ENCODE results near the gene CAMK2D.

Gene CAMK2D

GRCh38 chr4:113560579-113560978 is 201.0 kb downstream of the CAMK2D start:
- DNase-seq = no peak

- DNase-seq = no peak
Measured at GRCh38 chr4:113559947-113560346, 201.6 kb downstream of the CAMK2D start.

DNA sequence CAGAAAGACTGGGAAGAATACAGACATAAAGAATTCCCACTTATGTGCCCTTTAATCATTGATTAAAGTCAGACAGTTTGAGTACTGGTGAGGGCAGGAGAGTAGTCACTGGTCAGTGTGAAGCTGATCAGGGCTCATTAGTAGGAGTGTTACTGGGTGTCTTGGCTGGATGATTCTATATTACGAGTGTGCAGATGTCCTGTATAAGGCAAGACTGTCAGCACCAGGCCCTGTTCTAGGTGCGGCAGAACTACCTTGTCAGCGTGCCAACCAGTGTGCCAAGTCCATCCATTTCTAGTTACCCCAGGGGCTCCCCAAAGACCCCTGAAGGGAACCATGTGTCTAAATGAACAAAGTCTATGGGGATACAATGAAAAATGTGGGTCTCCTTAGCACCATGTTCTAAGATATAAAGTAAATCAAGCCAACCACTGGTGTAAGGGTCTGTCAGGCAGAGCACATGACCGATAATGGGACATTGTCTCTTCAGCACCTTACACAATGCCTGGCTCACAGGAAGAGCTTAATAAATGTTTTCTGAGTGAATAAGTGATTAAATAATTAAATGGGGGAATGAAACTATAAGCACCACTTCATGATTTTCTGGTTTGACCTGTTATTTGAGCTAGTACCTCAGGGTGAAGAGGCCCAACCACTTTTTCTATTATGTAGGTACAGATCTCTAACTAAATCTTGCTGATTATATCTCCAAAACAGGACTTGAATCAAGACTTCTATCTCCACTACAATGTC is 205.0 kb downstream of the CAMK2D start:
- DNase-seq = no peak

GRCh38 chr4:113555868-113556267 is 205.7 kb downstream of the CAMK2D start:
- DNase-seq = no peak

- no peak for DNase-seq
Measured at GRCh38 chr4:113553082-113553481, 208.5 kb downstream of the CAMK2D start.

DNA sequence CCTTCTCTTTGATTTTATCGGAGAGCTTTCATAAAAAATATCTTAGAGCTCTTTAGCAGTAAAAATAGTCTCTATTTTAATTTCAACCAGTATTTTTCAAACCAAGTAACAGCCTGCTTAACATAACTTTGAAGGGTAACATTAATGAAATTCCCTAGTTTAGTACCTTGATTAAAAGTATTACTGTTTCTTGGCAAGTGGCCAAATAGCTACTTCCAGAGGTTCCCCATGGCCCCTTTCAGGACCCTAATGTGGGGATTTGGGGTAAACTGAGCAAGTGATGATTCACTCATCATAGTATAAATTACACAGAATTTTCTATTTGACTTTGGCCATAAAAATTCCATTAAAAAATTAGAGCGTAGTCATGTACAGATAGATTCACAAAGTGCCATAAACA is 211.0 kb downstream of the CAMK2D start:
- no peak for DNase-seq

DNA sequence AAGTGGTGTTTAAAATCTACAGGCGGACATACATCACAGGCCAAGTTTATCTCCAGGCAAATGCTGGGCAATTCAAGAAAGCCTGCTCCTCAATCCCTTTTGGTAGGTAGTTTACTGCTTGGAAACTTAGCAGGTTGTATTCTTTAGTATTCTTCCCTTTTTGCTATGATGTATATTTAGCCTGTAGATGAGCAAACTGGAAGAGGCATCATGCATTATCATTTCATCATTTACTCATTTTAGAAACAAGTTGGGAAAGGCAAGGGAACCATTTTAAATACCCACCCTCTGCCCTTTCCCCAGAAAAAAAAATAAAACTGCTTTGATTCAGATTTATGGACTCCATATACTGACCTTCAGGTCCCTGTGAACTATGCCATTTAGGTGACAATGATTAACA is 213.2 kb downstream of the CAMK2D start:
- no peak for DNase-seq

DNA sequence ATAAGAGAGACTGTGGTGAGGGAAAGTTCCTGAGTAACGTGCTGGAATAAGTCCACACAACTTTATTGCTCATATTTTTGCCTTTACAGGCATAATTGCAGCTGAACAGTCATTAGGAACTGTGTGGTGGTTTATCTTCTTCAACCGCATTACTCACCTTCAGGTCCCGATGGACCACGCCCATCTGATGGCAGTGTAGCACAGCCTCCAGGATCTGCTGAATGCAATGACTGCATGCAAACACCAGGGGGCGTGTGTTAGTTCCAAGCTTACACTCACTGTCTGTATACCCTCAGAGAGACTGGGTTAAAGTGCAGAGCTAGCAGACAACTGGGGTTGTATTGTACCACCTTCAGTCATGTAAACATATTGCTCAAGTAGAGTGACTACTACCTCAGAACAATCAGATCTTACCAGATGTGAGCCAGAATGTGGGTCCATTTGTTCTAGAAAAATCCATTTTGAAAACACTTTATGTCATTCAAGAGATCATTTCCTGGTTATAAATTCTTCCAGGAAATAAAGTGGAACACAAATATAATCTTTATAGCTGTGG is 214.0 kb downstream of the CAMK2D start:
- DNase-seq = peak; percentile 77

DNA sequence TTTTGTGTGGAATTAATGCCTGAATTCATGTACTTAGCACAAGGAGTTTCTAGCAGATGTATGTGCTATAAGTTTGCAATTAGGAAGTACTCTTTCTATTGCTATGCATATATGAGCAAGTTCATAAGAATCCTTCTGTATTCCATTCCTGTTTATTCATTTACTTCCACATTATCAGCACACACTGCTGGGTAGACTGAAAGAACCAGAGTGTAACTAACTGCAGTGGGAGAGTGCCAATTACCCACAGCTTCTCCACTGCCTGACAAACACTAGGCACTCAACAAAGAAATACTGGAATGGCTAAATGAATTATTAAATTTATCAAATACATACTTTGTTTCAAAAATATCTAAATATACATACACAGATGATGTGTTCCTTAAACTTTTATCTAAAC is 219.6 kb downstream of the CAMK2D start:
- DNase-seq = no peak

GRCh38 chr4:113540859-113541258 is 220.7 kb downstream of the CAMK2D start:
- no peak for DNase-seq

DNA sequence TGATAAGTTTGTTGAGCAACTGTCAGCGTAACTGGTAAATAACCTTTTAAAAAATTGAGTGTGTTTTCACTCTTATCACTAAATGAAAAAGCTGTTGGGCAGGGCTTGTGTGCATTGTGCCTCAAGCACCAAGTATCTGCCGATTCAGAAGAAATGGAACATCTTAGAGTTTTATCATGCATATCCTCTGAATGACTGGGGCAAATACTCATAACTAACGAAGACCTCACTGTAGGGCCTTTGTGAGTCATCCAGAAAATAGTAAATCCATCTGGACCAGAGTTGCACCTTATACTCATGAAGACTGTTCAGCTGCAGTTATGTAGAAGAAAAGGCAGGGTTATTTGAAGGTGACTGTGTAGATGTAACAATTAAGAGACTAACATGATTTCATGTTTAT is 222.1 kb downstream of the CAMK2D start:
- DNase-seq = no peak

DNA sequence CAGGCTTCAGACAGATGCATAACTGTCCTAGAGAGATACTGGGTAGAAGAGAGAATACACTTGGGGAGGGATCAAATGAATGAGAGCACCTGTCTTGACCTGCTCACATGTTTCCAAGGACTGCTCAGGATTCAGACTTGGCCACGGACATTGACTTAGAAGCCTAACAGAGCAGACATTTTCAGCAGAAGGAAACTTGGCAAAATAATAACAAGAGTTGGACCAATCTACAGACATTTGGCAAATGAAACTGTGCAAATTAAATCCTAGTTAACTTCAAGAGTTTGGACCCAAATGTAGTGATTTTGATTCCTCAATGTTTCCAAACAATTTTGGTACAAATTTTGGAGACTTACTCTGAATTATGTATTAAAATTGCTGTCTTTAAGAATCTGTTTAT is 223.9 kb downstream of the CAMK2D start:
- no peak for DNase-seq

DNA sequence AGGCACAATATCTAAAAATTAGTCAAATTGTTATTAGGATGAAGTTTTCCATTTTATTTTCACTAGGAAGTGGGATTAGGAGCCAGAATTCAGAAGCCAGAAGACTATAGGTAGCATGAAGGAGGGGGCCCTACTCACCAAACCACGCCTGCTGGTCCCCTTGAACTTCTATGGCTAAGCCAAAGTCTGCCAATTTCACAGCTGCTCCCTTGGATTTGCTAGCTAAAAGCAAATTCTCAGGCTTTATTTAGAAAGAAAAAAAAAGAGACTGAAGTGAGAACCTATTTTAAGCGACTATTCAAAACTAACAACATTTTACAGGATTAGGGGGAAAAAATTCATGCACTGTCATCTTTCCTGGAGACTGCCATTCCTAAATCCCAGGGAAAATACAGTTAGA is 224.3 kb downstream of the CAMK2D start:
- DNase-seq = no peak

GRCh38 chr4:113534711-113535110 is 226.8 kb downstream of the CAMK2D start:
- DNase-seq = no peak

DNA sequence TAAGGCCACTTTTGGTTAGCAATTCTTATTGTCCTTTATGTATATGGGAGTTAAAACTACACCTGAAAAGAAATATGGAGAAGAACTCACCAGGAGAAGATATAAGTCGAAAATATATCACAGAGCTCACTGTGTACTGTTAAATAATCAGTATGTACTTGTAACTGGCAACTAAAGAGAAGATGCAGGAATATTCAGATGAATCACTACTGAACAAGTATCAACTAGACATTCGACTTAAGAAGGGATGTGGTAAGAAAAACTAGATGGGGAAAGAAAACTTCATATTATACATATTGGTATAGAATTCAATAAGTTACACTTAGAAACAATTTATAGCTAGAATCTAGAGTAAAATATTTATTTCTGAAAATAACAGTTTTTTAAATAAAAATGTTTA is 230.0 kb downstream of the CAMK2D start:
- no peak for DNase-seq

DNA sequence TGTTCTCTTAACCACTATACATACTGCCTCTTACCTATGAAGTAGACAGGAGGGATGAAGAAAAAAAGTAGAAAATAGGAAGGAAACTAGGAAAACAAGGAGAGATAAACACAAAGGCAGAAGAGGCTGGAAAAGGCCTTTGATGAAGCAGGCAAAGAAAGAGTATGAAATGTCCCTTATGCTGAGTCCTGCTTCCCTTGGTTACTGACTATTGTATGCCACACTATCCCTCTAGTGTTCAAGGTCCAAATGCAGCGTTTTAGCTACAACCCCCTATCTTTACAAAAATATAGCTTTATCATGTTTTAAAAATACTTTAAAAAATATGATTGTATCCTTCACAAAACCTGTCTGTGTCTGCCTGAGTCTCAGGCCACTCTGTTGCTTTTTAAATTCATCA is 233.1 kb downstream of the CAMK2D start:
- DNase-seq = no peak

DNA sequence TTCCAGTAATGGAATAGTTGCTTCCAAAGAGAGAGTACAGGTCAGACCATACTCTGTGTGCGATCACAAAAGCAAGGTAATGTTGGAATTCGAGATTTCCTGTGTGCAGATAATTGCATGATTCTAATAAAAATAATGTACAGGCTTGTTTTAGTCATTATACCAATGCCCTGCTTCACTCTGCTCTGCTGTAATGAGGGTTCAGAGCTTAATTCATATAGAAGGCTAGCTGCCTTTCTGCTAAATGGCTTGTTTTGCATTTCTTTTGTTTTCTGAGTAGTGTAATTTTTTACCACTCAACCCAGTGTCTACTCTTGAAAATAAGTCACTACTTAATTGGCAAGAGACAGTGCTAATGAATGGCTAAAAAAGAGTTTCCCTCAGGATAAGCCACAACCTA is 236.0 kb downstream of the CAMK2D start:
- no peak for DNase-seq

- no peak for DNase-seq
Measured at GRCh38 chr4:113524505-113525186, 236.9 kb downstream of the CAMK2D start.

GRCh38 chr4:113524096-113524495 is 237.4 kb downstream of the CAMK2D start:
- DNase-seq = no peak

- DNase-seq = no peak
Measured at GRCh38 chr4:113522433-113522832, 239.1 kb downstream of the CAMK2D start.

DNA sequence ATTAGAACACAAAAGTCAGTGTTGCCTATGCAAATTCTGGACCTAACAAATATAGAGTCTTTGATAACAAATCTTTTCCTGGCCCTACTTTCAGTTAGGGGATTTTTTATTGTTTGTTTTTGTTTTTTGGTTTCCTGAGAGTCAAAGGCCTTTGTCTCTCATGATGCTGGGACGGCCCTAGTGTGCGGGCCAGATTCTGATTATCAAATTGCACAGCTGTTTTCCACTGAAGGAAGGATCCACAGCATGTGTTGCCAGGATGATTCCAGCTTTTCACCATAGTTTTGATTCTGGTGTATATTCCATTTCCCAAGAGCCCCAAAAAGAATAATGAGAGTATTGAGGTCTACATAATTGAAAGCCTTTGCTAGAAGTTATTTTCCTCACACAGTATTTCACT is 248.2 kb downstream of the CAMK2D start:
- no peak for DNase-seq

DNA sequence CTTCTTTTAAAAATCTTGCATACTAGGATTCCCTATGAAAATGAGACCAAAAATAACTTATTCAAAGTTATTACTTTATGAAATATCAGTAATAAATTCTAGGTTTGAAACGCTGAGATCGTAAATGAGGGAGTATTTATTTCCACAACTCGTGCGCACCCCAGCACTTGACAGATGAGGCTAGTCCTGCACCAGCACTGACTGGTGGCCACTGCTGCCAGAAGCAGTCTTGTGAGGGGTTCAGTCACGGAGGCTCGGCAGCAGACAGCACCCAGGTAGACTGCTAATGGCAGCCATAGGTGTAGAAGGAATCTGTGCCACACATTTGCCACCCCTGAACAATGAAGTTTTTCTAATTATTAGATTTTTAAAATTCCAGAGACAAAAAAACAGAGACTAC is 248.7 kb downstream of the CAMK2D start:
- no peak for DNase-seq

GRCh38 chr4:113511944-113512343 is 249.6 kb downstream of the CAMK2D start:
- DNase-seq = no peak

DNA sequence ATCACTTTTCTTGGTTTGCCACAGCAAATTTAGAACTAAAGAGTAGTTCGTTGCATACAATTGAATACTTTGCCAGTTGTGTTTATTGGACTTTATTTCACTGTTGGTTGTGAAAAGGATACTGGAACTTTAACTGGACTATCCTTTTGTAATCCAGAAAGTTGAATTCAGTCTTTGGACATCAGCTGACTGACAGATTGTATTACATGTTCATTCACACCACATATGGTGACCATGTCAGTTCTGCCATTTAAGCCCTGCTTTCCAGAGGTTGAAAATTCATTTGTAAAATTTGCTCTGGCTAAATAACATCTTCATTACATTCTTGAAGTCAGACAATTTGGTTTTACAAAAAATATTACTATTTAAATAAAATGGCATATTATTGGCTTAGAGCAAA is 251.7 kb downstream of the CAMK2D start:
- DNase-seq = no peak

- no peak for DNase-seq
Measured at GRCh38 chr4:113505044-113505443, 256.5 kb downstream of the CAMK2D start.
